Glomerular visceral epithelial cell (primary cell): ENCODE measurements around the gene BAMBI.

Experiments
- DNase-seq: peaks from one replicate; pipeline ENCODE4 v3.0.0-alpha.2; 2016; ENCODE audit errors: extremely low spot score

BAMBI gene

GRCh38 chr10:28704464-28705161 lies 27.3 kb downstream of the BAMBI start:
- DNase-seq = no peak

- DNase-seq = no peak
Measured at GRCh38 chr10:28705472-28705871, 28.2 kb downstream of the BAMBI start.

DNA sequence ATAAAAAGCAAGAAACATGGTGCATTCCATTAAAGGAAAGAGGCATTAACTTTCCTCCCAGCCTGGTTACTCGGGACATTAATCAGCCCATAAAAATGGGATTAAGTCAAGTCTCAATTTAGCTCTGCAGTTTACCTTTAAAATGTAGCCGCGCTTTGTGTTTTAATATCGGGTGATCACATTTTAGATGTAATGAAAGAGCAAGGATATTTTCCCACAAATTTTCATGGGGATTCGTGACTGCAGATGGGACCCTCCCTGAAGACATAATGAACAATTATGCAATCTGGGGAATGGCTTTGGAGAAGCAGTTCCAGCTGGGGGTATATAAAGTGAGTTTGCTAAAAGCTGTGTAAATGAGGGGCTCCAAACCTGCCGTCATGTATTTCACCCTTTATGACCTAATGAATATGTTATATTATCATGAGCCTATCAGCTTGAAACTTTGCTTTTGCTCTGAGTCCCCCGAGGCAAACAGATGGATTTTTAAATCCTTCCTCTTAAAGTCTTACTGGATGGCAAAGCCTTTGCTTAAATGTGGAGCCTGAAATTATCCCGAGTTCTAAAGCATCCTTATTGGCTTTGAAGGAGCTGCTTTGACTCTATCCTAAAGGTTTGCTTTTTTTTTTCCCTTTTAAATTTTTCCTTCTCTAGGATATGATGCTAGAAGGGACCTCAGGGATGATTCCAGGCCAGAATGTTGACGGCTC lies 31.8 kb downstream of the BAMBI start:
- DNase-seq = no peak

GRCh38 chr10:28710202-28710886 lies 33.0 kb downstream of the BAMBI start:
- DNase-seq = no peak

DNA sequence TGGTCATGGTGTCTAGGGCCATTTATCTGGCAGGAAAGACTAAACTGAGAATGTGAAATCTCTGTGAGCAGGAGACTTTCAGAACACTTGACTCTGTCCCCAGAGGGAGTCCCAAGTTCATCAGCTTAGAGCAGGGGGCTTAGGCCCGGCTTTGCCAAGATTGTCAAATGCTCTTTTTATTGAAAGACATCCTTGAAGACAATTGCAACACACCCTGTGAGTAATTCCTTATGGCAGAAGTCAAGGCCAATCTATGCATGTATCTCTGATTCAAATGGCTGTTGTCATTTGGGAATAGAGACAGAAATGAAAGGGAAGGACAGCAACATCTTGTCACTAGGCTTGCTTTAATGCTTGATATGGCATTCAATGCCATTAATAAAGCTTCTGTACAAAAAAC lies 33.7 kb downstream of the BAMBI start:
- DNase-seq = no peak

DNA sequence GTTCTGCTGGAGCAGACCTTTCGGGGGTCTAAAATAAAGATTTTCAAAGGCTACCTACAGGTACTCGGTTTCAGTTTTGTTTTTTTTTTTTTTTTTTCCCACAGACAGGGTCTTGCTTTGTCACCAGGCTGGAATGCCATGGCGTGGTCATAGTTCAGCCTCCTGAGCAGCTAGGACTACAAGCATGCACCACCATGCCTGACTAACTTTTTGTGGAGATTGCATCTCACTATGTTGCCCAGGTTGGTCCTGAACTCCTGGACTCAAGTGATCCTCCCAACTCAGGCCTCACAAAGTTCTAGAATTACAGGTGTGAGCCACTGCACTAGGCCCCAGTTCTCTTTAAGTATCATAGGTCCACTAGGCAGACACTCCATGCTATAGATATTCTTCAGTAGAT lies 34.5 kb downstream of the BAMBI start:
- DNase-seq = peak; percentile 33

GRCh38 chr10:28713626-28714352 lies 36.5 kb downstream of the BAMBI start:
- DNase-seq = no peak

- no peak for DNase-seq
Measured at GRCh38 chr10:28714401-28715053, 37.2 kb downstream of the BAMBI start.

- DNase-seq = no peak
Measured at GRCh38 chr10:28715246-28715645, 37.9 kb downstream of the BAMBI start.

- DNase-seq = no peak
Measured at GRCh38 chr10:28715757-28716156, 38.4 kb downstream of the BAMBI start.

- no peak for DNase-seq
Measured at GRCh38 chr10:28716748-28717147, 39.4 kb downstream of the BAMBI start.

DNA sequence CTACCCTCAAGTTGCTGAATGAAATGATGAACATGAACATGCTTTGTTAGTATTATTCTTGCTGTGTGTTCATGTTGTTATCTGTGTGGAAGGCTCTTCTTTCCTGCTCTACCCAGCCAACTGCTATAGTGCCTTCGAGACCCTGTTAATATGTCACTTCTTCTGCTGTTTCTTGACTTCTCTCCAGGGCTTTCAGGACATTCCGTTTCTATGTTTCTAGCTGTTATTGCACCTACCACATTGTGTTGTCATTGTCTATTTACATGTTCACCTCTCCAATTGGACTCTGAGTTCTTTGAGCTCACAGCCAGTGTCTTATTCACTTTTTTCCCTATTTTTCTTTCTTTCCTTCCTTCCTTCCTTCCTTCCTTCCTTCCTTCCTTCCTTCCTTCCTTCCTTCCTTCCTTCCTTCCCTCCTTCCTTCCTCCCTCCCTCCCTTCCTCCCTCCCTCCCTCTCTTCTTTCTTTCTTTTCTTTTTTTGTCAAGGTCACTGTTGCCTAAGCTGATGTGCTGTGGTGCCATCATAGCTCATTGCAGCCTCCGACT lies 40.4 kb downstream of the BAMBI start:
- no peak for DNase-seq

DNA sequence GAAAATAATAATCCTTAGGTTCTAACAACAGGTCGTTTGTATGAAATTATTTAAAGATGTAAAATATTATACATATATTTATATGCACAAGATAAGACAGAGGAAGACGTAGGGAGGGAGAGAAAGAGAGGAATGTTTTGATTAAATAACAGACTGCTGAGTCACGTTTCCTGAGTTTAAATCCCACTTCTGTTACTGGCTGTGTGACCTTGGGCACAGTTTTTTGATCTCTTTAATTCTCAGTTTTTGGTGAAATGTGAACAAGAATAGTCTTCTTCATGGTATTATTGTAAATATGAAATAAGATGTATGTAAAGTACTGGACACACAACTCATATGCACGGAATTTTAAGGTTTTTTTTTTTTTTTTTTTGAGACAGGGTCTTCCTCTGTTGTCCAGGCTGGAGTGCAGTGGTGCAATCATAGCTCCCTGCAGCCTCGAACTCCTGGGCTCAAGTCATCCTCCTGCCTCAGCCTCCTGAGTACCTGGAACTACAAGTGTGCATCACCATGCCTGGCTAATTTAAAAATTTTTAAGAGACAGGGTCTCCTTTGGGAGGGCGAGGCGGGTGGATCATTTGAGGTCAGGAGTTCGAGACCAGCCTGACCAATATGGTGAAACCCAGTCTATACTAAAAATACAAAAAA lies 42.6 kb downstream of the BAMBI start:
- DNase-seq = peak; percentile 5

DNA sequence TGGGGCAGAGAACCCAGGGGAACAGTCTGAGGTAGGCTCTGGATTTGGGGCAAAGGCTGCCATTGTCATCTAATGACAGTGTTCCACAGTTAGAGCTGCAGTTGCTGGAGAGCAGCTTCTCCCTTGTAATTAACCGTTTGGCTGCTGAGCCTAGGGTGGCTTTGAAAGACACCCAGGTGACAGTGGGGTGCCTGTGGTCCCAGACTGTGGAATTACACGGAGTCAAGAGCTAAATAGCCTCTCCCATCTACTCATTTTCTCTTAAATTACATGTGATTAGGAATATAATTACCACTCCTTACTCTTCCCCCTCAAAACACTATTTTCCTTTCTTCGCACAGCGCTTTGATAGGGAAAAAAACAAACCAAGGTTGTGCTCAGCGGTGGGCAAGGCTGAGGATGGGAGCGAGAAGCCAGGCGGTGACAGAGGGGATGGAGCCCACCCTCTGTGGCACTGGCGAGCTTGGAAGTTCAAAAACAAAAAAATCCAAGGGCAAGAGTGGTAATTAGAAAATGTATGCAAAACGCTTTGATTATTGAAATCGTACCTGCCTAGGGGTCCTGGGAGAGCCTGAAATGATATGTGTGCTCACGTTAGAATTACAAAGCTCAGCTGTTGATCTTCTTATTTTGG lies 44.1 kb downstream of the BAMBI start:
- no peak for DNase-seq

DNA sequence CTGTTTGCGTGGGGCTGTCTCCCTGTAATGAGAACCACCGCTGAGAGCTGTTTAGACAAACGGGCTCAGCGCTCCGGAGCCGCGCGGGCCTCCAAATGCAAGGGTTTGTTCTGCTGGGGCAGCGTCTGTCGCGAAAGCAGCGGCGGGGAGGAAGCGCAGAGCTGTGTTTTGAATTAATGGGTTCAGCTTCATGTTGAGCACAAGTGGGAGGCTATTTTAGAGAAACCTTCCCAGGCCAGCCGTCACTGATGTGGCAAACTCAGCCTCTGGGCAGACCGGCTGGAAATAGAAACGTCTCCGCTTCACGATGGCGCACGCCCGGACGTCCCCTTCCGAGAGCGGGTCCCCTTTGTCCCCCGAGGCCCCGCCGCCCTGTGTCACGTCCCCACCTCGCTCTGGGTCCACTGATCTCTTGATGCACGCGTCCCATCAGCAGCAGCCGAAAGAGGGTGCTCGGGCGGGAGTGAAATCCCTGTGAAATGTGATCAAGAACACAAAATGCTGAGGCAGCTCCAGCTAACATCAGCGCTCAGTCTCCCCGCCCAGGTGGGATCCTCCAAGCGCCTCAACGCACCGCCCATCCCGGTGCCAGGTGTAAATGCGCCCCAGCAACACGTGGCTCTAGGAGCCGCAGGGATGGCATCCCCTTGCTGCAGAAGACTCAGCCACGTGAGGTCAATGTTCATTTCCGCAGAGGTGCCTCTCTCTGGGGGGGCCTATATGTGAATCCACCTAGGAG lies 44.9 kb downstream of the BAMBI start:
- DNase-seq = peak; percentile 24

DNA sequence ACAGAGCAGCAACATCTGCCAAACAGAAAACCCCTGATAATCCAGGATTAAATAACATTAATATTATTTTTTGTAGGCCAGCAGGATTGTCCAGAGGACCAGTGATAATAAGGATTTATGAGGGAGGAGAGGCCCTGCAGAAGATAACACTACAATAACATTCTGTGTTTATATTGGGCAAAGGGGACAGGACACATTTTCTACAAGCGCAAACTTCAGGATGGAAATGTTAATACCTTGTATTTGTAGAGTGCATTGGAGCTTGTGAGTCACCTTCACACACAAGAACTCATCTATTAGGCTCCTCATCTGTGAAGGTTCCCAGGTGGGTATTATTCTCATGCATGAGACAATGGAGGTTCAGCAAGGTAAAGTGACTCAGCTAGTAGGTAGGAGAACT lies 51.0 kb downstream of the BAMBI start:
- DNase-seq = no peak

DNA sequence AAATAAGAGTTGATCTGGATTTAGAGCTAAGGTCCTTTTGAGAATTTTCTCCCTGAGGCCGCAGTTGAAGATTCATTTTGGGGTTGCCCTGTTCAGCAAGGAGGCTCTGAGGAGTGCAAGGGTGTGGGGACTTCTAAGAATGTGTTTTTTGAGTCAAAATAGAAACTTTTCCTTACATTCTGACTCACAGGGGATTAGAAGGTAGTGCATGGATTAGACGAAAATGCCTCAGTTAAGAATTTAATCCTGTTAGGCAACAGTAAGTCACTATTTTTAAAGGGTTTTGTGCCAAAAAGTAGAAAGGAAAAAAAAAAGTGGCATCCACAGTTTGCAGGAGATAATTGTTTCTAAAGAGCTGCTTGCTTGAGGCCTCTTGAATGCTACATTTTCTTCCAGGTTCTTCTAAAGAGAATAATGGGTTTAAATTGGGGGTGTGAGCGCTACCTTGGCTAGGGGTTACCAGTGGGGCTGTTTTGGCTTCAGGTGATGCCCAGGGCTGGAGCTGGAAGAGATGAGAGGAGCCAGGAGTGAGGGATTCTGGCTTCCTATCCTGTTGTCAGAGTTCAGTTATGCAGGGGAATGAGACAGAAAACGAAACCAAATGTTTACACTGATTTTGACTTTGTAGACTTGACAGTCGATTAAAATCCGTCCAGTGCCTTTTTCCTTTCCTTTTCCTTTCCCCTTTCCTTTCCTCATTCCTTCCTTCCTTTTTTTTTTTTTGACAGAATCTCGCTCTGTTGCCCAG lies 52.9 kb downstream of the BAMBI start:
- no peak for DNase-seq

DNA sequence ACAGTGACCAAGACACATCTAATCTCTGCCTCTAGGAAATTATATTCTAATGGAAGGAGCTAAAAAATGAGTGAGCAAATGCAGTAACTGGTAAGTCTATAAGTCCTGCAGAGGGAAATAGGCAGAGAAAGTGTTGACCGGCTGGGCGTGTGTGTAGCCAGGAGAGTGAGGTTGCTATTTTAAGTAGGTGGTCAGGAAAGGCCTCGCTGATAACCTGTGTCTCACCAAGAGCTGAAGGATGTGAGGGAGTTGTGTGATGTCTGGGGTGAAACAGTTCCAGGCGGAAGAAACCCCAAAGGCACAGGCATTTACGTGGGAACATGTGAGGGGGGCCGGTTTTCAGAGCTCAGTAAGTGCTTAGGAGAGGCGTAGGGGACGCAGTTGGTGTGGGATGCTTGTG lies 54.8 kb downstream of the BAMBI start:
- no peak for DNase-seq
